ENCODE data around the gene KCNQ2. TPM values are rescaled to one million over a fixed set of nuclear protein-coding genes. Genes with fewer than 3 reads are reported as not detected.
"Not testable (repeated sequence)": the region's sequence is repeated elsewhere in the genome, so short reads cannot be mapped to it uniquely, and the experiment has no call there.

KCNQ2 gene
- total RNA-seq, 1 experiment from 2014 or later, result 0.25 TPM

DNA sequence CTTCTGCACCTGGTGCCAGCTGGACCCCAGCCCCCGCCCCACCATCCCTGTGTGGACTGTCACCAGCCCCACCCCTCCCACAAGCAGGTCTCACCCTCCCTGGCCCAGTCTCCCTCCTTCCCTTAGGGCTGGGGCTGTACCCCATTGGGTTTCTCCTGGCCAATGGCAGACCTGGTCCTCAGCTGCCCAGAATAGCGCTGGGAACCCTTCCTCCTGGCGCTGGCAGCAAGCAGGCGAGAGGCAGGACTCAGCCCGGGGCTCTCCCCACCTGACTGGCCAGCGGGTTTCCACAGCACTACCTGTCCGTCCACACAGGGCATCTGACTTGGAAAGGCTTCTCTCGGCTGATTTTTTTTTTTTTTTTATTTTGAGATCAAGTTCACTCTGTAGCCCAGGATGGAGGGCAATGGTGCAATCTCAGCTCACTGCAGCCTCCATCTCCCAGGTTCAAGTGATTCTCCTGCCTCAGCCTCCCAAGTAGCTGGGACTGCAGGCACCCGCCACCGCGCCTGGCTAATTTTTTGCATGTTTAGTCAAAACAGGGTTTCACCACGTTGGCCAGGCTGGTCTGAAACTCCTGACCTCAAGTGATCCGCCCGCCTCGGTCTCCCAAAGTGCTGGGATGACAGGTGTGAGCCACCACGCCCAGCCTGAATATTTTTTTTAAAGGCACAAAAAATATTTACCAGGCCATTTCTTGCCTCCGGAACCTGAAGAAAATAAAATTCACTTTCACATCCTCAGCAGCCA lies 89.7 kb downstream of the KCNQ2 start:
- H3K9me3 Mint-ChIP-seq (ENCODE audit: unreplicated experiment), result peaks cover 30% of the 10 kb centered on the region
- Histone ChIP-seq H3K9me3 (peaks cover 34% of the 10 kb centered on the region), H3K4me1 (no peaks in the 10 kb centered on the region), H3K4me3 (ENCODE audit: low read depth, low read length) (no peak overlapping the region), H3K27me3 (replicated peaks; ENCODE audit: control insufficient read depth, insufficient read depth, low read length) (no peaks in the 10 kb centered on the region), H3K36me3 (ENCODE audit: control insufficient read depth, insufficient read depth, low read length) (no peaks in the 10 kb centered on the region)
- no TSS peak for BruUV-seq (replicated peaks)
- DNase-seq, result no peak
- CTCF ChIA-PET, result interaction anchor here (0.5 to 5.0 kb wide), 12 partner anchors 9 to 410 kb away, joined by 3 to 135 read pairs (median 4); no protein-coding TSS in a partner anchor
- peaks cover 12% of the 10 kb centered on the region for H3K27me3 Mint-ChIP-seq (ENCODE audit: insufficient read depth, unreplicated experiment)
- intact Hi-C loops (cut with micrococcal nuclease; ENCODE audit: unreplicated experiment), result loop anchor here (5.0 kb wide), 1 partner anchor 160 kb away; no protein-coding TSS in a partner anchor
- no peak overlapping the region for H3K27ac Mint-ChIP-seq (ENCODE audit: unreplicated experiment)
- H3K36me3 Mint-ChIP-seq (ENCODE audit: insufficient read depth, unreplicated experiment), result peaks cover 8% of the 10 kb centered on the region
- H3K4me1 Mint-ChIP-seq (ENCODE audit: low read depth, unreplicated experiment), result no peaks in the 10 kb centered on the region
- TF ChIP-seq, protein P1, sequence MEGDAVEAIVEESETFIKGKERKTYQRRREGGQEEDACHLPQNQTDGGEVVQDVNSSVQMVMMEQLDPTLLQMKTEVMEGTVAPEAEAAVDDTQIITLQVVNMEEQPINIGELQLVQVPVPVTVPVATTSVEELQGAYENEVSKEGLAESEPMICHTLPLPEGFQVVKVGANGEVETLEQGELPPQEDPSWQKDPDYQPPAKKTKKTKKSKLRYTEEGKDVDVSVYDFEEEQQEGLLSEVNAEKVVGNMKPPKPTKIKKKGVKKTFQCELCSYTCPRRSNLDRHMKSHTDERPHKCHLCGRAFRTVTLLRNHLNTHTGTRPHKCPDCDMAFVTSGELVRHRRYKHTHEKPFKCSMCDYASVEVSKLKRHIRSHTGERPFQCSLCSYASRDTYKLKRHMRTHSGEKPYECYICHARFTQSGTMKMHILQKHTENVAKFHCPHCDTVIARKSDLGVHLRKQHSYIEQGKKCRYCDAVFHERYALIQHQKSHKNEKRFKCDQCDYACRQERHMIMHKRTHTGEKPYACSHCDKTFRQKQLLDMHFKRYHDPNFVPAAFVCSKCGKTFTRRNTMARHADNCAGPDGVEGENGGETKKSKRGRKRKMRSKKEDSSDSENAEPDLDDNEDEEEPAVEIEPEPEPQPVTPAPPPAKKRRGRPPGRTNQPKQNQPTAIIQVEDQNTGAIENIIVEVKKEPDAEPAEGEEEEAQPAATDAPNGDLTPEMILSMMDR (IDR thresholded peaks at IDR 0.05; ENCODE audit: insufficient read depth in 1 of 2, low read depth in 1 of 2, low read length in 1 of 2, severe bottlenecking in 1 of 2, unreplicated experiment in 1 of 2), result no peak
- H3K4me3 Mint-ChIP-seq (ENCODE audit: unreplicated experiment), result no peak overlapping the region
- POLR2A ChIA-PET, result no interaction called here

DNA sequence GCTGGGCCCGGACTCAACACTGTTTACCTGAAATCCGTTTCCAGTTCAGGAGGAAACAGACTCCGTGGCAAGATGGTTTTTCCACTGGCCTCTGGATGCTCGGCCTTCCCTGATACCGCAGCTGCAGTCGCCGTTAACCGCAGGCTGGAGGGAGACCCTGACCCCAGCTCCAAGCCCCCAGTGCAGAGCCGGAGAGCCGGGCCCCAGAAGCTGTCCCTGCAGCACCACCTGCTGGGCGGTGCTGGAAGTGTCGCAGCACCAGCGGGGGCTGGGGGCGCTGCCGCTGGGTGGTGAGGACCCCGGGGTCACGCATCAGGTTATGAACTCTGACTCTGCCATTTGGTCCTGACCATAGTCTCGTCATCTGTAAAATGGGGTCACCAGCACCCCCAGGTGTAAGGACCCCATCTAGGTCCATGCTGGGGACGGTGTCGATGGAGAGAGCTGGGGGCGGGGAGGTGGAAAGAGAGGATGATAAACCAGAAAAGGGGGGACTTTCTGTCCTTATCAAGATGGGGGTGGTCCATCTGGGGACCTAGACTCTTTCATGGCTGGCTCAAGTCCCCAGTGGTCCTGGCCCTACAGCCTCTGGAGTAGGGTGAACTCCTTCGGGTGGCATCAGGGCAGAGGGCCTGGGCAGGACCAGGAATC lies 90.5 kb downstream of the KCNQ2 start:
- no TSS peak for BruUV-seq (replicated peaks)

DNA sequence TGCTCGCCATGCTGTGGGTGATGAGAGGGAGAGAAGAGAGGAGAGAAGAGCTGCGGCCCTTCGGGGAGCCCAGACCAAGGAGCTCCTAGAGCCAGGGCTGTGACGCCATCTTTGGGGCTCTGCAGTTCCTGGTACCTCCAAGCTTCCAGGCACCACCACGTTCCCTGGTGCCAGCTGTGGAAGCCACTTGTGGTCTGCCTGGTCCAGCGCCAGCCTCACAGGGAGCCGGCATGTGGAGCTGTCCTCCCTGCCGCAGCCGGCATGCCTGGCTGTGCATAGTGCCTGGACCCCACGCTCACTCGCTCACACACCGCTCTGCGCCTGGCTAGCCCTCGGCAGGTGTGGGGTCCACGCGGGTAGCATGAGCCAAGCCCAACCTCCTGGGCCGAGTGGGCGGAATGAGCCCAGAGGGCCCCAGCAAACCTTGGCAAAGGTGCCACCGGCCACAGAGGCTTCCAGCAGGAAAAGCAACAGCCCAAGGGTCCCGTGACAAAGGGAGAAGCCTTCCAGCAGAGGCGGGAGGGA lies 92.0 kb downstream of the KCNQ2 start:
- no peaks in the 10 kb centered on the region for H3K27me3 ChIP-seq (replicated peaks; ENCODE audit: control insufficient read depth, insufficient read depth, low read length)
- ChIA-PET CTCF (interaction anchor here (0.6 to 5.0 kb wide), 7 partner anchors 10 to 211 kb away, joined by 3 to 135 read pairs (median 3); no protein-coding TSS in a partner anchor), POLR2A (no interaction called here)
- Mint-ChIP-seq H3K27ac (ENCODE audit: unreplicated experiment) (no peak overlapping the region), H3K4me3 (ENCODE audit: unreplicated experiment) (no peak overlapping the region), H3K36me3 (ENCODE audit: insufficient read depth, unreplicated experiment) (peaks cover 6% of the 10 kb centered on the region), H3K27me3 (ENCODE audit: insufficient read depth, unreplicated experiment) (peaks cover 12% of the 10 kb centered on the region), H3K4me1 (ENCODE audit: low read depth, unreplicated experiment) (peaks cover 6% of the 10 kb centered on the region), H3K9me3 (ENCODE audit: unreplicated experiment) (peaks cover 7% of the 10 kb centered on the region)
- H3K4me3 ChIP-seq (ENCODE audit: low read depth, low read length), result no peak overlapping the region
- no peak for DNase-seq
- H3K4me1 ChIP-seq, result no peaks in the 10 kb centered on the region
- H3K9me3 ChIP-seq, result peaks cover 11% of the 10 kb centered on the region
- H3K36me3 ChIP-seq (ENCODE audit: control insufficient read depth, insufficient read depth, low read length), result no peaks in the 10 kb centered on the region
- intact Hi-C loops (cut with micrococcal nuclease; ENCODE audit: unreplicated experiment), result loop anchor here (5.0 kb wide), 1 partner anchor 158 kb away; no protein-coding TSS in a partner anchor
- TF ChIP-seq, protein P1 (IDR thresholded peaks at IDR 0.05; ENCODE audit: insufficient read depth in 1 of 2, low read depth in 1 of 2, low read length in 1 of 2, severe bottlenecking in 1 of 2, unreplicated experiment in 1 of 2), result no peak
- BruUV-seq (replicated peaks), result no TSS peak

More for the DNA sequence above, 90.5 kb downstream of the KCNQ2 start:
- intact Hi-C loops (cut with micrococcal nuclease; ENCODE audit: unreplicated experiment), result loop anchor here (1.0 to 5.0 kb wide), 2 partner anchors 73 to 160 kb away; no protein-coding TSS in a partner anchor
- peak in 1 of 2 experiments; percentile 80 for DNase-seq
- Histone ChIP-seq H3K9me3 (peaks cover 26% of the 10 kb centered on the region), H3K4me1 (no peaks in the 10 kb centered on the region), H3K27me3 (replicated peaks; ENCODE audit: control insufficient read depth, insufficient read depth, low read length) (no peaks in the 10 kb centered on the region), H3K4me3 (ENCODE audit: low read depth, low read length) (no peak overlapping the region), H3K36me3 (ENCODE audit: control insufficient read depth, insufficient read depth, low read length) (no peaks in the 10 kb centered on the region)
- H3K27ac Mint-ChIP-seq (ENCODE audit: unreplicated experiment), result no peak overlapping the region
- no peak overlapping the region for H3K4me3 Mint-ChIP-seq (ENCODE audit: unreplicated experiment)
- ChIA-PET POLR2A (no interaction called here), CTCF (interaction anchor here (0.5 to 5.0 kb wide), 19 partner anchors 9 to 857 kb away, joined by 3 to 135 read pairs (median 4); no protein-coding TSS in a partner anchor)
- peaks cover 22% of the 10 kb centered on the region for H3K9me3 Mint-ChIP-seq (ENCODE audit: unreplicated experiment)
- H3K27me3 Mint-ChIP-seq (ENCODE audit: insufficient read depth, unreplicated experiment), result peaks cover 12% of the 10 kb centered on the region
- peaks cover 6% of the 10 kb centered on the region for H3K4me1 Mint-ChIP-seq (ENCODE audit: low read depth, unreplicated experiment)
- TF ChIP-seq, protein P1 (IDR thresholded peaks at IDR 0.05; ENCODE audit: insufficient read depth in 1 of 2, low read depth in 1 of 2, low read length in 1 of 2, severe bottlenecking in 1 of 2, unreplicated experiment in 1 of 2), result peak; percentile 100
- H3K36me3 Mint-ChIP-seq (ENCODE audit: insufficient read depth, unreplicated experiment), result peaks cover 6% of the 10 kb centered on the region

GRCh38 chr20:63379872-63380271 lies 92.6 kb downstream of the KCNQ2 start:
- H3K4me1 ChIP-seq; BruUV-seq (replicated peaks); H3K4me1 Mint-ChIP-seq (ENCODE audit: low read depth, unreplicated experiment); H3K4me3 Mint-ChIP-seq (ENCODE audit: unreplicated experiment); H3K9me3 ChIP-seq; H3K27me3 Mint-ChIP-seq (ENCODE audit: insufficient read depth, unreplicated experiment); H3K36me3 ChIP-seq (ENCODE audit: control insufficient read depth, insufficient read depth, low read length); H3K27ac Mint-ChIP-seq (ENCODE audit: unreplicated experiment); H3K27me3 ChIP-seq (replicated peaks; ENCODE audit: control insufficient read depth, insufficient read depth, low read length); POLR2A ChIA-PET; DNase-seq; H3K9me3 Mint-ChIP-seq (ENCODE audit: unreplicated experiment); H3K36me3 Mint-ChIP-seq (ENCODE audit: insufficient read depth, unreplicated experiment); H3K4me3 ChIP-seq (ENCODE audit: low read depth, low read length): not testable (repeated sequence)
- intact Hi-C loops (cut with micrococcal nuclease; ENCODE audit: unreplicated experiment), result loop anchor here (5.0 kb wide), 1 partner anchor 158 kb away; no protein-coding TSS in a partner anchor
- CTCF ChIA-PET, result interaction anchor here (1.3 to 5.0 kb wide), 3 partner anchors 70 to 156 kb away, joined by 5 to 135 read pairs (median 60); no protein-coding TSS in a partner anchor

Measured in Caco-2 (cell line).